ENCODE results near the gene ARHGAP6.

The ARHGAP6 gene

GRCh38 chrX:11619441-11619840 is 46.3 kb downstream of the ARHGAP6 start:
- TF ChIP-seq TAF1 (IDR thresholded peaks at IDR 0.05; ENCODE audit: low read depth) (no peak), TCF12 (IDR thresholded peaks at IDR 0.05; ENCODE audit: low read depth) (no peak), EGR1 (IDR thresholded peaks at IDR 0.05) (no peak), MAX (IDR thresholded peaks at IDR 0.05) (no peak), TEAD4 (IDR thresholded peaks at IDR 0.05) (no peak), CREB1 (IDR thresholded peaks at IDR 0.05; ENCODE audit: low read depth) (no peak), ZBTB7A (IDR thresholded peaks at IDR 0.05; ENCODE audit: low read depth) (no peak), EP300 (IDR thresholded peaks at IDR 0.05; ENCODE audit: borderline replicate concordance) (no peak), RAD21 (IDR thresholded peaks at IDR 0.05; ENCODE audit: low read depth) (no peak), YY1 (IDR thresholded peaks at IDR 0.05; ENCODE audit: low read depth) (no peak), CEBPB (IDR thresholded peaks at IDR 0.05) (no peak), USF1 (IDR thresholded peaks at IDR 0.05) (no peak), REST (IDR thresholded peaks at IDR 0.05; ENCODE audit: low read depth) (no peak), NFIC (IDR thresholded peaks at IDR 0.05) (no peak), FOXM1 (IDR thresholded peaks at IDR 0.05; ENCODE audit: borderline replicate concordance, low read depth) (no peak)

- TF ChIP-seq RAD21 (IDR thresholded peaks at IDR 0.05; ENCODE audit: low read depth) (no peak), REST (IDR thresholded peaks at IDR 0.05; ENCODE audit: low read depth) (no peak), EP300 (IDR thresholded peaks at IDR 0.05; ENCODE audit: borderline replicate concordance) (no peak), TEAD4 (IDR thresholded peaks at IDR 0.05) (no peak), TCF12 (IDR thresholded peaks at IDR 0.05; ENCODE audit: low read depth) (no peak), USF1 (IDR thresholded peaks at IDR 0.05) (no peak), FOXM1 (IDR thresholded peaks at IDR 0.05; ENCODE audit: borderline replicate concordance, low read depth) (no peak), EGR1 (IDR thresholded peaks at IDR 0.05) (no peak), TAF1 (IDR thresholded peaks at IDR 0.05; ENCODE audit: low read depth) (no peak), CEBPB (IDR thresholded peaks at IDR 0.05) (no peak), ZBTB7A (IDR thresholded peaks at IDR 0.05; ENCODE audit: low read depth) (no peak), CREB1 (IDR thresholded peaks at IDR 0.05; ENCODE audit: low read depth) (no peak), YY1 (IDR thresholded peaks at IDR 0.05; ENCODE audit: low read depth) (no peak), NFIC (IDR thresholded peaks at IDR 0.05) (no peak)
Observed at GRCh38 chrX:11611965-11612364, 53.8 kb downstream of the ARHGAP6 start.

GRCh38 chrX:11611161-11611560 is 54.6 kb downstream of the ARHGAP6 start:
- no peak for TF ChIP-seq TAF1 (IDR thresholded peaks at IDR 0.05; ENCODE audit: low read depth)
- TF ChIP-seq USF1 (IDR thresholded peaks at IDR 0.05) = no peak
- no peak for TF ChIP-seq TEAD4 (IDR thresholded peaks at IDR 0.05)
- TF ChIP-seq FOXM1 (IDR thresholded peaks at IDR 0.05; ENCODE audit: borderline replicate concordance, low read depth) = no peak
- TF ChIP-seq NFIC (IDR thresholded peaks at IDR 0.05) = no peak
- TF ChIP-seq REST (IDR thresholded peaks at IDR 0.05; ENCODE audit: low read depth) = no peak
- TF ChIP-seq EGR1 (IDR thresholded peaks at IDR 0.05) = no peak
- no peak for TF ChIP-seq RAD21 (IDR thresholded peaks at IDR 0.05; ENCODE audit: low read depth)
- TF ChIP-seq EP300 (IDR thresholded peaks at IDR 0.05; ENCODE audit: borderline replicate concordance) = no peak
- TF ChIP-seq CEBPB (IDR thresholded peaks at IDR 0.05) = no peak
- TF ChIP-seq TCF12 (IDR thresholded peaks at IDR 0.05; ENCODE audit: low read depth) = no peak
- TF ChIP-seq CREB1 (IDR thresholded peaks at IDR 0.05; ENCODE audit: low read depth) = no peak

GRCh38 chrX:11609109-11609508 is 56.6 kb downstream of the ARHGAP6 start:
- TF ChIP-seq ZBTB7A (IDR thresholded peaks at IDR 0.05; ENCODE audit: low read depth) (no peak), EGR1 (IDR thresholded peaks at IDR 0.05) (no peak), EP300 (IDR thresholded peaks at IDR 0.05; ENCODE audit: borderline replicate concordance) (no peak), USF1 (IDR thresholded peaks at IDR 0.05) (no peak), CREB1 (IDR thresholded peaks at IDR 0.05; ENCODE audit: low read depth) (no peak), NFIC (IDR thresholded peaks at IDR 0.05) (no peak), CEBPB (IDR thresholded peaks at IDR 0.05) (no peak), FOXM1 (IDR thresholded peaks at IDR 0.05; ENCODE audit: borderline replicate concordance, low read depth) (no peak), TCF12 (IDR thresholded peaks at IDR 0.05; ENCODE audit: low read depth) (no peak), RAD21 (IDR thresholded peaks at IDR 0.05; ENCODE audit: low read depth) (no peak), MAX (IDR thresholded peaks at IDR 0.05) (no peak), YY1 (IDR thresholded peaks at IDR 0.05; ENCODE audit: low read depth) (no peak), TEAD4 (IDR thresholded peaks at IDR 0.05) (no peak), REST (IDR thresholded peaks at IDR 0.05; ENCODE audit: low read depth) (no peak), TAF1 (IDR thresholded peaks at IDR 0.05; ENCODE audit: low read depth) (no peak)
